Heart left ventricle (tissue), 16 donors: ENCODE results near the gene CROCC. TPM values are rescaled to one million over a fixed set of nuclear protein-coding genes. Genes with fewer than 3 reads are reported as not detected.

ENCODE experiments used
- ATAC-seq, 4 donors: fragments of 200-7000 bp; cut with Tn5 transposase; one replicate each; pipeline ENCODE4 v1.9.1; 2020 to 2022; ENCODE audit warnings: moderate library complexity in 4 of 4, mild to moderate bottlenecking in 3 of 4, moderate number of reproducible peaks in 1 of 4
- DNase-seq, 5 donors: peaks; one replicate each; pipeline ENCODE4 v3.0.0-alpha.2; 2020
- H3K27ac ChIP-seq, 12 donors: fragments of 200-600 bp; sonication (generic) in 4 of 12; one replicate each; pipeline versions ENCODE4 v1.5.0 to v1.8.0; 2016 to 2022; ENCODE audit warnings: mild to moderate bottlenecking in 2 of 12
- H3K27me3 ChIP-seq, 9 donors: fragments of 200-600 bp; sonication (generic) in 2 of 9; one replicate each; pipeline versions ENCODE4 v1.5.1 to v1.8.0; 2016 to 2022; ENCODE audit warnings: mild to moderate bottlenecking in 3 of 9
- H3K36me3 ChIP-seq, 9 donors: fragments of 200-600 bp; sonication (generic) in 2 of 9; one replicate each; pipeline versions ENCODE4 v1.5.0 to v1.8.0; 2018 to 2022; ENCODE audit warnings: mild to moderate bottlenecking in 2 of 9
- H3K4me1 ChIP-seq, 12 donors: fragments of 200-600 bp; sonication (generic) in 4 of 12; one replicate each; pipeline versions ENCODE4 v1.5.0 to v1.8.0; 2016 to 2022; ENCODE audit warnings: mild to moderate bottlenecking in 3 of 12
- H3K4me3 ChIP-seq, 12 donors: fragments of 200-600 bp; sonication (generic) in 4 of 12; one replicate each; pipeline versions ENCODE4 v1.5.0 to v1.8.0; 2017 to 2022; ENCODE audit warnings: mild to moderate bottlenecking in 9 of 12, moderate library complexity in 4 of 12
- H3K9me3 ChIP-seq, 12 donors: fragments of 200-600 bp; sonication (generic) in 4 of 12; one replicate each; pipeline versions ENCODE4 v1.5.0 to v1.8.0; 2016 to 2022; ENCODE audit warnings: mild to moderate bottlenecking in 1 of 12
- CTCF ChIP-seq, 12 donors: fragments of 200-600 bp; sonication (generic) in 4 of 12; IDR thresholded peaks; one replicate each; pipeline versions ENCODE4 v1.5.0 to v1.8.0; 2018 to 2022; ENCODE audit warnings: antibody characterized with exemption in 12 of 12, mild to moderate bottlenecking in 5 of 12
- POLR2A ChIP-seq, 2 donors: fragments of 450-650 bp; IDR thresholded peaks; one replicate each; pipeline ENCODE4 v1.6.1; 2017; ENCODE audit warnings: antibody characterized with exemption in 2 of 2, mild to moderate bottlenecking in 2 of 2, moderate library complexity in 2 of 2
- WGBS, 4 donors: extraction: QIAGEN DNeasy Blood & Tissue Kit in 2 of 4; methylation state at CpG; one replicate each; pipeline versions ENCODE4 v1.1.5 to v1.1.7; 2013 to 2018; 5-methylcytosine and 5-hydroxymethylcytosine counted together
- intact Hi-C, 10 donors: fragments of 100-400 bp; cut with DNase I; formaldehyde crosslinking; loops; one replicate each; pipeline versions ENCODE4 v1.11.1 to v1.14.2; 2022
- polyA plus RNA-seq, 2 donors: library from polyadenylated mRNA; stranded (reverse); fragments of 200-250 nt; gene quantifications; one replicate each; pipeline ENCODE4 v1.2.3, GENCODE V29; 2013
- total RNA-seq, 9 donors: library from RNA; depleted of rRNA in 2 of 9; stranded (reverse); fragments of >200 nt in 2 of 9; fragmentation: NEBNext Ultra II Directional in 3 of 9; extraction: Animal tissue kit (Norgen Biotek cat#: 25700) in 3 of 9; gene quantifications; one replicate each; pipeline versions ENCODE4 v1.1.0 to v1.2.4, GENCODE V29; 2016 to 2023
- donor health status: ischemic (EF 13 %, LVEDD 7.1; RV severe dilation, severe dysfunction).
- donor health status: healthy with polysubstance abuse.
- donor health status: DM: no; HTN: yes; CAD: no.
- donor health status: DM: no; HTN: no; CAD: no.
- donor health status: ischemic (EF 25% LVEDD 6.9; RV normal size, moderate dysfunction).
- donor health status: ischemic (EF 25% LVEDD 5.7; RV mildly dilated, moderate dysfunction).
- donor health status: healthy.
- donor health status: DM: yes; HTN: yes; CAD: no.
- donor health status: ischemic (EF 35%, LVEDD 5.7; RV mildly dilated, moderate dysfunction).
- donor health status: nonischemic (EF 11% LVEDD 7.7; RV severe dilation, severe dysfunction).
- donor health status: DM: yes; HTN: yes; CAD: no.
- donor health status: PGD.
- donor health status: ischemic (EF 29% LVEDD 5.4; RV normal size, mild dysfunction).
- donor health status: nonischemic (EF 23%, LVEDD 6.1; RV moderate dilation, normal function).

CROCC gene
- total and polyA plus RNA-seq, 11 donors: 3.9 to 17.0 (median 7.6) TPM

GRCh38 chr1:17001760-17002523 is 80.2 kb downstream of the CROCC start:
- no peak for TF ChIP-seq POLR2A (IDR thresholded peaks at IDR 0.05)
- H3K36me3 ChIP-seq: peaks cover 0 to 91% (median 61%) of the 10 kb centered on the region in 9 donors
- H3K4me3 ChIP-seq: no peak overlapping the region
- no peaks in the 10 kb centered on the region for H3K9me3 ChIP-seq
- 95 to 99% (median 96%) methylated on average over 14 to 19 of the region's 19 CpGs for WGBS, 4 donors
- intact Hi-C loops: no loop called here
- H3K27me3 ChIP-seq: no peaks in the 10 kb centered on the region
- H3K27ac ChIP-seq: no peak overlapping the region
- H3K4me1 ChIP-seq: no peaks in the 10 kb centered on the region
- DNase-seq (no peak), ATAC-seq (no peak)

GRCh38 chr1:17002524-17002902 is 80.8 kb downstream of the CROCC start:
- no peaks in the 10 kb centered on the region for H3K9me3 ChIP-seq
- ATAC-seq (no peak), DNase-seq (no peak)
- no peak overlapping the region for H3K27ac ChIP-seq
- peaks cover 0 to 86% (median 59%) of the 10 kb centered on the region in 9 donors for H3K36me3 ChIP-seq
- 94 to 100% (median 97%) methylated on average over 4 of the region's 4 CpGs for WGBS, 4 donors
- intact Hi-C loops: no loop called here
- TF ChIP-seq POLR2A (IDR thresholded peaks at IDR 0.05): no peak
- TF ChIP-seq CTCF (IDR thresholded peaks at IDR 0.05): no peak
- H3K4me1 ChIP-seq: no peaks in the 10 kb centered on the region
- no peak overlapping the region for H3K4me3 ChIP-seq
- no peaks in the 10 kb centered on the region for H3K27me3 ChIP-seq

- H3K9me3 ChIP-seq: no peaks in the 10 kb centered on the region
- no peak for TF ChIP-seq CTCF (IDR thresholded peaks at IDR 0.05)
- TF ChIP-seq POLR2A (IDR thresholded peaks at IDR 0.05): no peak
- H3K36me3 ChIP-seq: peaks cover 0 to 65% (median 47%) of the 10 kb centered on the region in 9 donors
- H3K27ac ChIP-seq: no peak overlapping the region
- no peak overlapping the region for H3K4me3 ChIP-seq
- 92 to 96% (median 94%) methylated on average over 21 to 24 of the region's 24 CpGs for WGBS, 4 donors
- ATAC-seq: no peak
- intact Hi-C loops: no loop called here
- H3K27me3 ChIP-seq: no peaks in the 10 kb centered on the region
- H3K4me1 ChIP-seq: peaks cover 0 to 9% (median 4%) of the 10 kb centered on the region in 12 donors
- DNase-seq: no peak
Observed at GRCh38 chr1:17004466-17005364, 83.0 kb downstream of the CROCC start.

- H3K27me3 ChIP-seq: no peaks in the 10 kb centered on the region
- TF ChIP-seq POLR2A (IDR thresholded peaks at IDR 0.05) (no peak), CTCF (IDR thresholded peaks at IDR 0.05) (no peak)
- no peaks in the 10 kb centered on the region for H3K9me3 ChIP-seq
- 89 to 96% (median 92%) methylated on average over 11 to 19 of the region's 19 CpGs for WGBS, 4 donors
- intact Hi-C loops: no loop called here
- H3K36me3 ChIP-seq: peaks cover 0 to 59% (median 41%) of the 10 kb centered on the region in 9 donors
- DNase-seq: no peak
- H3K4me3 ChIP-seq: no peak overlapping the region
- ATAC-seq: no peak
- H3K4me1 ChIP-seq: peaks cover 0 to 15% (median 10%) of the 10 kb centered on the region in 12 donors
- no peak overlapping the region for H3K27ac ChIP-seq
Observed at GRCh38 chr1:17005365-17005740, 83.6 kb downstream of the CROCC start.
